Left colon (tissue), 2 donors: Measurements from ENCODE around the gene INF2. TPM values are rescaled to one million over a fixed set of nuclear protein-coding genes. Genes with fewer than 3 reads are reported as not detected.

Experiments
- ATAC-seq: fragments of 200-7000 bp; cut with Tn5 transposase; one replicate; pipeline ENCODE4 v1.9.1; 2020; ENCODE audit warnings: mild to moderate bottlenecking, moderate library complexity
- DNase-seq, 2 donors: peaks; one replicate each; pipeline ENCODE4 v3.0.0-alpha.2; 2020
- intact Hi-C, 2 donors: fragments of 100-400 bp; cut with DNase I in 1 of 2; cut with micrococcal nuclease in 1 of 2; formaldehyde crosslinking; loops; one replicate each; pipeline versions ENCODE4 v1.11.2 to v1.14.0; 2022; cut with DNase I, micrococcal nuclease
- total RNA-seq, 2 donors: library from RNA; stranded (reverse); fragmentation: NEBNext Ultra II Directional; extraction: Animal tissue kit (Norgen Biotek cat#: 25700); gene quantifications; one replicate each; pipeline ENCODE4 v1.2.1, GENCODE V29; 2021
- donor health status: DM: no; HTN: no; CAD: no.
- donor health status: DM: yes; HTN: yes; CAD: no.

The INF2 gene
- total RNA-seq, 2 donors from 2014 or later, result 187 to 203 TPM

GRCh38 chr14:104709387-104710039, 20.1 kb downstream of the INF2 start:
- intact Hi-C loops, result loop anchor here (5.0 kb wide), 1 partner anchor 57 kb away; no protein-coding TSS in a partner anchor
- ATAC-seq (no peak), DNase-seq (no peak)

DNA sequence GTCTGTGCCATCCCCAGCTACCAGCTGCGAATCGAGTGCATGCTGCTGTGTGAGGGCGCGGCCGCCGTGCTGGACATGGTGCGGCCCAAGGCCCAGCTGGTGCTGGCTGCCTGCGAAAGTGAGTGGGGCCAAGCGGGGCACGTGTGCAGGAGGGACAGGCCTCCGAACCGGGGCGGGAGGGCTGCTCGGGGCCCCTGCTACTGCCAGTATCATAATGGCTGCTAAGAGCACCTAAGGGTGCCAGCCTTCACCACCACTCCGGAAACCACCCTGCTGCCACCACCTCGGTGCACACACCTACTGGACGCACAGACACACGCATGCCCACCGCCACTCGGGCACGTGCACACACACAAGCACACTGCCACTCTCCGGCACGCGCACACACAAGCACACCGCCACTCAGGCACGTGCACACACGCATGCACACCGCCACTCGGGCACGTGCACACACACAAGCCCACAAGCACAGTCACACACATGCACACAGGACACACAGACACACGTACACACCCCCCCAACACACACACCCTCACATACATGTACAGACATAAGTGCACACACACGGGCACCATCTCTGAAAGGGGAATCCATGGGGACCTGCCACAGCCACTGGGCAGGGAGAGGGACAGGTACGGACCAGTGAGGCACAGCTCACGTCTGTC, 20.8 kb downstream of the INF2 start:
- intact Hi-C loops, result no loop called here
- ATAC-seq (no peak), DNase-seq (no peak)

DNA sequence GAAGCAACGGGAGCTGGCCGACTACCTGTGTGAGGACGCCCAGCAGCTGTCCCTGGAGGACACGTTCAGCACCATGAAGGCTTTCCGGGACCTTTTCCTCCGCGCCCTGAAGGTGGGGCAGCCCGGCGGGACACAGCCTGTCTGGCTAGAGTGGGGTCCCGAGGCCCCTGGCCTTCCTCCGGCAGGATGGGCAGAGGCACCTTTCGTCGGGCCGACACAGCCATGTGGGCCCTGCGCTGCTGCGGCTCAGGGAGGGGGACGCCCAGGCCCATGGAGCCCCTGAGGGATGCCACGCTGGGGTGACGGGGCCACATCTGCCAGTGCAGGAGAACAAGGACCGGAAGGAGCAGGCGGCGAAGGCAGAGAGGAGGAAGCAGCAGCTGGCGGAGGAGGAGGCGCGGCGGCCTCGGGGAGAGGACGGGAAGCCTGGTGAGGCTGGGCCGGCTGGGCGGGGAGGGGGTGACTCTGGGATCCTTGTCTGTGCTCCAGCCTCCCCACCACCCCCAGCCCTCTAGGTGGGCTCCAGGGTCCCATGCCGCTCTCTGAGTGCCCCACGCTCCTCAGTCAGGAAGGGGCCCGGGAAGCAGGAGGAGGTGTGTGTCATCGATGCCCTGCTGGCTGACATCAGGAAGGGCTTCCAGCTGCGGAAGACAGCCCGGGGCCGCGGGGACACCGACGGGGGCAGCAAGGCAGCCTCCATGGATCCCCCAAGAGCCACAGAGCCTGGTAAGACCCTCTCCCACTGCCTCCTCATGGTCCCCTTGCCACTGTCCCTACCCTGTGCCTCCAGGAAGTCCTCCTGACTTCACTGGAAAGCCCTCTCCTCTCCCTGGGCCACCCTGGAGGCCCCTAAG, 23.7 kb downstream of the INF2 start:
- no peak for ATAC-seq
- intact Hi-C loops, result no loop called here
- no peak for DNase-seq

DNA sequence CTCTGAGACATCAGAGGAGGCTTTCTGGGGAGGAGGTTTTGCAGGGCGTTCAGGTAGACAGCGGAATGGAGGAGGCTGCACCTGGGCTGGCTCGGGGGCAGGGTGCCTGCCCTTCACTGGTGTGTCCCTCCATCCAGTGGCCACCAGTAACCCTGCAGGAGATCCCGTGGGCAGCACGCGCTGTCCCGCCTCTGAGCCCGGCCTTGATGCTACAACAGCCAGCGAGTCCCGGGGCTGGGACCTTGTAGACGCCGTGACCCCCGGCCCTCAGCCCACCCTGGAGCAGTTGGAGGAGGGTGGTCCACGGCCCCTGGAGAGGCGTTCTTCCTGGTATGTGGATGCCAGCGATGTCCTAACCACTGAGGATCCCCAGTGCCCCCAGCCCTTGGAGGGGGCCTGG, 24.6 kb downstream of the INF2 start:
- ATAC-seq, result no peak
- intact Hi-C loops, result no loop called here
- DNase-seq, result no peak

GRCh38 chr14:104714681-104715080, 25.3 kb downstream of the INF2 start:
- no peak for ATAC-seq
- intact Hi-C loops, result no loop called here
- no peak for DNase-seq

DNA sequence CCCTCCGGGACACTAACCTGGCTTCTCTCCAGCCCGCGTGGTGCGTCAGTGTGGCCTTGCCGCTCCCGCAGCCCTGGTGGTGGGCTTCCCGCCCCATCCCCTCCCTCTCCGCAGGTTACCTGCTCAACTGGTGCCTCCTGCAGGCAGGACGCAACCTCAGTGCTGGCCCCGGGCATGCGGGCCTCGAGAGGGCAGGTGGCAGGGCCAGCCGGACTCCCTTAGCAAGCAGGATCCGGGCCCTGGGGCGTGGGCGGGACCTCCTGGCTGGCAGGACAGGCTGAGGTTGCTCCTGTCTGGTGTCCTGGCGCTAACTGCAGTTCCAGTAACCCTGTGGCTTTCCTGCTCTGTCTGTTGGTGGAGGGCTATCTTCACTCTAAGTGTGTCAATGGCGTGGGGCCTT, 26.0 kb downstream of the INF2 start:
- DNase-seq (no peak), ATAC-seq (no peak)
- intact Hi-C loops, result no loop called here

DNA sequence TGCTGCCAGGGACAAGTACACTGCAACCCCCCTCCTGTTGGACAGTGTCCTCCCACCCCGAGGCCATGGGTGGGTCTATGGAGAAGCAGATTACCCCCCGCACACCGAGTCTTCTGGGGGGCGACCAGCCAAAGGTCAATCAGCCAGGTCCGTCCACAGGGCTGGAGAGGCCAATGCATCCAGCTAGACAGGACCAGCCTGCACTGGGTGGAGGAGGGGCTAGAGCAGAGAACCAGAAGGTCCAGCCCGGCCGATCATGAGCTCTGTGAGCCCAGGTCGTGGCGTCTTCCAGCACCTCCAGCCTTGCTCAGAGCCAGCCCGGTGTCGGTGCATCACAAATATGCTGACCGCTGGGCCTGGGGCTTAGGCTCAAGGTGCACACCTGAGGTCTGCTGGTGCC, 26.5 kb downstream of the INF2 start:
- DNase-seq, result no peak
- no peak for ATAC-seq
- intact Hi-C loops, result no loop called here

GRCh38 chr14:104717137-104717536, 27.7 kb downstream of the INF2 start:
- ATAC-seq (no peak), DNase-seq (no peak)
- intact Hi-C loops, result no loop called here

DNA sequence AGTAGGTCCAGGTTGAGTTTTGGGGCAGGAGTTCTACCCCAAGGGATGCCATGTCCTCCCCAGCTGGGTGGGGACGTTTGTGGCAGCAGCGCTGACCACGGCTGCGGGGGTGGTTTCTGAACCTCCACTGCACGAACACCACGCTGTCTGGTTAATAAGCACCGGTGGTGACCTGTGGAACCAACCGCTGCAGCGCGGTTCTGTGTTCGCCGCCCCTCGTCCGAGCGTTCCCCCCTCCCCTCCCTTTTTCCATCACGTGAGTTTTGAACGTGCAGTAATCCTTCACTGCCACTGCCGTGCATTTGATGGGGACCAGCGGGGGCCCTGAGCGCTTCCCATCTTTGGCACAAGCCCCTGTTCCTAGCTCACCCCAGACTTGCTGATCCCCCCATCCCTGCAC, 28.2 kb downstream of the INF2 start:
- DNase-seq (no peak), ATAC-seq (no peak)
- intact Hi-C loops, result no loop called here

- intact Hi-C loops, result no loop called here
- no peak for ATAC-seq
- DNase-seq, result no peak
These were observed 28.7 kb downstream of the INF2 start for GRCh38 chr14:104718147-104718546.

DNA sequence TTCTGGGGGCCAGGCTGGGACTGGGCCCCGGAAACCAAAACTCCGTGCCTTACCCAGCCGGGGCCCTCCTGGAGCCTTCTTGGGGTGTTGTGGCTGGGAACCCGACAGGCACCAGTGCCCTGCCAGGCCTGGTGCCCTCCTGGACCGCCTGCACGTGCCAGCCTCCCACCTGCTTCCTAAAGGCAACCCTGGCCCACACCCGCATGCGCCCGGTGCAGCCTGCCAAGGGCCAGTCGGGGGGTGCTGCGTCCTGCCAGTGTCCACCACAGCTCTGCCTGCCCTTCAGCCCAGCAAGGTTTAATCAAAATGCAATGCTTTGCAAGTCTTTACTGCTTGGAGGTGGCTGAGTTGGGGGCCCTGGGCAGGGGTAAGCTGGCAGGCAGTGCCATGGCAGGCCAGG, 29.5 kb downstream of the INF2 start:
- intact Hi-C loops, result no loop called here
- no peak for ATAC-seq

GRCh38 chr14:104719343-104719742, 29.9 kb downstream of the INF2 start:
- intact Hi-C loops, result no loop called here
- ATAC-seq (no peak), DNase-seq (no peak)

More for the DNA sequence above, 29.5 kb downstream of the INF2 start:
- DNase-seq, result no peak

DNA sequence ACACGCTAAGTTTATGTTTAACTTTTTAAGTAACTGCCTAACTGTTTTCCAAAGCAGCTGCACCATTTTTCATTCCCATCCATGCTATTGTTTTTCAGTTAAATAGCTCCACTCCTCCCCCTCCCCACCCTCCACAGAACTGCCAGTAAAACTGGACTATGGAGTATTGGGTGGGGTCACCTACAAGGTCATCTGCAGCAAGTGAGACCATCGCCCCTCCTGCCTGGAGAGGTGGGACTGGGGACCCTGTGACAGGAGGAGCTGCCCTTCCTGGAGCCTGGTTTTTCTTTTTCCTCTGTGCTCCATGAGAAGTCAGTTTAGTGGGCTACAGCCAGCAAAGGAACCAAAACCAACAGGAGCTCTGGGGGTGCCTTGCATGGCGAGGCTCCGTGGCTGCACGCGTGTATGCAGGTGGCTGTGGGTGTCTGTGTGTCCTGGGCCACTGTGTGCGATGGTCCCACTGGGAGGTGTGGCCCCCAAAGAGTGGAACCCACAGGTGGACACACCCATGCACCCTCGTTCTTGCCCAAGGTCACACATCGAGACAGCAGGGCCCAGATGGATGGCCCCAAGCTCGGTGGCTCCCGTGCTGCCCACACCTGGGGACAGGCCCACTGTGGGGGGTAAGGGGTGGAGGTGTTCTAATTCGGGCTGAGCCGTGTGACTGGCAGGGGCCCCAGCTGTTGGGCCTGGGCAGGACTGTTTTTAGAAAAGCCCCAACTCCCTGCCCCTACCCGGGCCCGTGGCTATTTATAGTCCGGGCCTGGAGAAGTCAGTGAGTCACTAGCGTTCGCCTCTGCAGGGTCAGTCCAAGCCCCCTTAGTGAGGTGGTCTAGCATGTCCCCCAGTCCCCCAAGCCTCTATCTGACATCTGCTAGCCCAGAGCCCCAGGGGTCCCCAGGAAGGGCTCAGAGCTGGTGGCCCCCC, 32.4 kb downstream of the INF2 start:
- intact Hi-C loops, result no loop called here
- ATAC-seq, result no peak
- DNase-seq, result no peak

GRCh38 chr14:104722938-104723650, 33.7 kb downstream of the INF2 start:
- ATAC-seq (peak; percentile 56), DNase-seq (peak in 1 of 2 donors; percentile 36)
- intact Hi-C loops, result no loop called here

GRCh38 chr14:104723651-104724406, 34.4 kb downstream of the INF2 start, which contains the start of gene ADSS1:
Gene ADSS1, plus strand, starts transcription at chr14:104724229. Its CDS starts 42 bp downstream, at chr14:104724271.
- DNase-seq, result peak; percentile 77 to 85
- peak; percentile 73 for ATAC-seq
- intact Hi-C loops, result no loop called here

- intact Hi-C loops, result no loop called here
- DNase-seq, result peak; percentile 59 to 67
- peak; percentile 36 for ATAC-seq
These were observed 35.1 kb downstream of the INF2 start for GRCh38 chr14:104724407-104724980.
